ENCODE measurements around the gene NOMO2.
"Not testable (repeated sequence)": the region's sequence is repeated elsewhere in the genome, so short reads cannot be mapped to it uniquely, and the experiment has no call there.

NOMO2 gene, protein sequence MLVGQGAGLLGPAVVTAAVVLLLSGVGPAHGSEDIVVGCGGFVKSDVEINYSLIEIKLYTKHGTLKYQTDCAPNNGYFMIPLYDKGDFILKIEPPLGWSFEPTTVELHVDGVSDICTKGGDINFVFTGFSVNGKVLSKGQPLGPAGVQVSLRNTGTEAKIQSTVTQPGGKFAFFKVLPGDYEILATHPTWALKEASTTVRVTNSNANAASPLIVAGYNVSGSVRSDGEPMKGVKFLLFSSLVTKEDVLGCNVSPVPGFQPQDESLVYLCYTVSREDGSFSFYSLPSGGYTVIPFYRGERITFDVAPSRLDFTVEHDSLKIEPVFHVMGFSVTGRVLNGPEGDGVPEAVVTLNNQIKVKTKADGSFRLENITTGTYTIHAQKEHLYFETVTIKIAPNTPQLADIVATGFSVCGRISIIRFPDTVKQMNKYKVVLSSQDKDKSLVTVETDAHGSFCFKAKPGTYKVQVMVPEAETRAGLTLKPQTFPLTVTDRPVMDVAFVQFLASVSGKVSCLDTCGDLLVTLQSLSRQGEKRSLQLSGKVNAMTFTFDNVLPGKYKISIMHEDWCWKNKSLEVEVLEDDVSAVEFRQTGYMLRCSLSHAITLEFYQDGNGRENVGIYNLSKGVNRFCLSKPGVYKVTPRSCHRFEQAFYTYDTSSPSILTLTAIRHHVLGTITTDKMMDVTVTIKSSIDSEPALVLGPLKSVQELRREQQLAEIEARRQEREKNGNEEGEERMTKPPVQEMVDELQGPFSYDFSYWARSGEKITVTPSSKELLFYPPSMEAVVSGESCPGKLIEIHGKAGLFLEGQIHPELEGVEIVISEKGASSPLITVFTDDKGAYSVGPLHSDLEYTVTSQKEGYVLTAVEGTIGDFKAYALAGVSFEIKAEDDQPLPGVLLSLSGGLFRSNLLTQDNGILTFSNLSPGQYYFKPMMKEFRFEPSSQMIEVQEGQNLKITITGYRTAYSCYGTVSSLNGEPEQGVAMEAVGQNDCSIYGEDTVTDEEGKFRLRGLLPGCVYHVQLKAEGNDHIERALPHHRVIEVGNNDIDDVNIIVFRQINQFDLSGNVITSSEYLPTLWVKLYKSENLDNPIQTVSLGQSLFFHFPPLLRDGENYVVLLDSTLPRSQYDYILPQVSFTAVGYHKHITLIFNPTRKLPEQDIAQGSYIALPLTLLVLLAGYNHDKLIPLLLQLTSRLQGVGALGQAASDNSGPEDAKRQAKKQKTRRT

DNA sequence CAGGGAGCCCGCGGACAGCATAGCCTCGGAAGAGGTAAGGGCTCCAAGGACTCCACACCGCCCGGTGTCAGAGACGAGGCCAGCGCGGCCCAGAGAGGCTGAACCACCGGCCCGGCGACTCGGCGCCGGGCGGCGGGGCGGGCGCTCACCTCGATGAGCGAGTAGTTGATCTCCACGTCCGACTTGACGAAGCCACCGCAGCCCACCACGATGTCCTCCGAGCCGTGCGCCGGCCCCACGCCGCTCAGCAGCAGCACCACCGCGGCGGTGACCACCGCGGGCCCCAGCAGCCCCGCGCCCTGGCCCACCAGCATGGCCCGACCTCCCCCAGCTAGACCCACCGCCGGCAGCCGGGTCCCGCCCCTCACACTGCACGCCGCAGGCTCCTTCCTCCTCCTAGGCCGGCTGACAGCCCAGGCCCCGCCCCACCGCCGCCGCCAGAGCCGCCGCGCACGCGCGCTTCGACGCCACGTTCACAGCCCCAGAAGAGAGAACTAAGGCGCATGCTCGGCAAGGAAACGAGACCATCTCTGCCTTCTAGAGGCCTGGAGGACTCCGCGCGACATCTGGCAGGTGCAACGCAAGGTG lies at the start of gene NOMO2:
Gene NOMO2 (minus strand): TSS at position 371 of the 588 bp plus-strand sequence. CDS start 57 bp downstream, at position 314.
- peak; percentile 99 for ATAC-seq
- H3K4me3 Mint-ChIP-seq = peak within 1 kb of the TSS; percentile 76
- not testable (repeated sequence) for H3K9me3 Mint-ChIP-seq, H3K27me3 Mint-ChIP-seq, H3K36me3 Mint-ChIP-seq, H3K27ac Mint-ChIP-seq, H3K4me1 Mint-ChIP-seq

DNA sequence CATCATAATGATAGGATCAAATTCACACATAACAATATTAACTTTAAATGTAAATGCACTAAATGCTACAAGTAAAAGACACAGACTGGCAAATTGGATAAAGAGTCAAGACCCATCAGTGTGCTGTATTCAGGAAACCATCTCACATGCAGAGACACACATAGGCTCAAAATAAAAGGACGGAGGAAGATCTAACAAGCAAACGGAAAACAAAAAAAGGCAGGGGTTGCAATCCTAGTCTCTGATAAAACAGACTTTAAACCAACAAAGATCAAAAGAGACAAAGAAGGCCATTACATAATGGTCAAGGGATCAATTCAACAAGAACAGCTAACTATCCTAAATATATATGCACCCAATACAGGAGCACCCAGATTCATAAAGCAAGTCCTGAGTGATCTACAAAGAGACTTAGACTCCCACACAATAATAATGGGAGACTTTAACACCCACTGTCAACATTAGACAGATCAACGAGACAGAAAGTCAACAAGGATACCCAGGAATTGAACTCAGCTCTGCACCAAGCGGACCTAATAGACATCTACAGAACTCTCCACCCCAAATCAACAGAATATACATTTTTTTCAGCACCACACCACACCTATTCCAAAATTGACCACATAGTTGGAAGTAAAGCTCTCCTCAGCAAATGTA lies 48.4 kb upstream of the NOMO2 start:
- H3K4me3 Mint-ChIP-seq, H3K27ac Mint-ChIP-seq, H3K36me3 Mint-ChIP-seq, H3K4me1 Mint-ChIP-seq, ATAC-seq, H3K9me3 Mint-ChIP-seq: not testable (repeated sequence)
- H3K27me3 Mint-ChIP-seq = peaks cover 12% of the 10 kb centered on the region

GRCh38 chr16:18608271-18608670 lies 46.4 kb upstream of the NOMO2 start:
- H3K36me3 Mint-ChIP-seq, H3K4me3 Mint-ChIP-seq, H3K27ac Mint-ChIP-seq, H3K4me1 Mint-ChIP-seq, H3K9me3 Mint-ChIP-seq, ATAC-seq: not testable (repeated sequence)
- H3K27me3 Mint-ChIP-seq = peaks cover 15% of the 10 kb centered on the region

DNA sequence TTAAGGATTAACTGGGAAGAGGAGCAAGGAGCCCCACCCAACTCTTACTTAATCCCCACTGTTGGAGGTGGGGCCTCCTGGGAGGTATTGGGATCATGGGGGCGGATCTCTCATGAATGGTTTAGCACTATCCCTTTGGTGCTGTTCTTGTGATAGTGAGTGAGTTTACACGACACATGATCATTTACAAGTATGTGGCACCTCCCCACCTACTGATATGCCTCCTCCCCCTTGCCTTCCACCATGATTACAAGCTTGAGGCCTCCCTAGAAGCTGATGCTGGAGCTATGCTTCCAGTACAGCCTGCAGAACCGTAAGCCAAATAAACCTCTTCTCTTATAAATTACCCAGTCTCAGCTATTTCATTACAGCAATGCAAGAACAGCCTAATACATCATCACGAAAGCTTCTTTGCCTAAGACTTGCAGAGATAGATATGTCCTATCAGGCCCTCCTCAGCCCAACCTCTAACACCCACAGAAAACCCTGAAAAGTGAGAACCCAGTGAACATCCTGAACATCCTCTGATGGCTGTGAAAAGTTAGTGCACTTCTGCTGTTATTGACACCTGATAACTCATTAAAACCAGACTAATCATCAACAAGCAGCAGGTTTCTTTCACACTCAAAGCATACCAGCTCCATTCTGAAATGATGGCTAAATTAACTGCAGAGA lies 41.8 kb upstream of the NOMO2 start:
- ATAC-seq, H3K9me3 Mint-ChIP-seq, H3K4me3 Mint-ChIP-seq, H3K27me3 Mint-ChIP-seq, H3K4me1 Mint-ChIP-seq, H3K27ac Mint-ChIP-seq, H3K36me3 Mint-ChIP-seq: not testable (repeated sequence)

DNA sequence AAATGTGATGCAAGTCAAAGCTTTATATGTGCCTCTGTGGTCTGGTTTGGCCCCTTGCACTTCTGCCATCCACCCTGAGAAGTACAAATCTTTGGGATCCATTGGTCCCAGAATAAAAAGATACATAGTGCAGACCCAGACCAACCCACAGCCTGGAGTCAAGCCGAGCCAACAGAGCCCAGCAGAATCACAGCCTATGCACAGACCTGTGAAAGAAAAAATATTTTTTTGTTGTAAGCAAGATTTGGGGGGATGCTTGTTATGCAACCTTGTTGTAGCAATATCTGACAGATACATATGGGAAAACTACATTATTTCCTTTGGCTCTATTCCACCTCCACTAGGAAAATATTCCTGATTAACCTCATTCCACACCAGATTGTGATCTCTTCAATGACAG lies 36.7 kb upstream of the NOMO2 start:
- H3K4me1 Mint-ChIP-seq, H3K27ac Mint-ChIP-seq, H3K36me3 Mint-ChIP-seq, H3K9me3 Mint-ChIP-seq, H3K27me3 Mint-ChIP-seq, ATAC-seq, H3K4me3 Mint-ChIP-seq: not testable (repeated sequence)

GRCh38 chr16:18597734-18598133 lies 35.8 kb upstream of the NOMO2 start:
- not testable (repeated sequence) for H3K9me3 Mint-ChIP-seq, ATAC-seq, H3K4me3 Mint-ChIP-seq, H3K36me3 Mint-ChIP-seq, H3K27me3 Mint-ChIP-seq, H3K27ac Mint-ChIP-seq
- peaks cover 13% of the 10 kb centered on the region for H3K4me1 Mint-ChIP-seq

DNA sequence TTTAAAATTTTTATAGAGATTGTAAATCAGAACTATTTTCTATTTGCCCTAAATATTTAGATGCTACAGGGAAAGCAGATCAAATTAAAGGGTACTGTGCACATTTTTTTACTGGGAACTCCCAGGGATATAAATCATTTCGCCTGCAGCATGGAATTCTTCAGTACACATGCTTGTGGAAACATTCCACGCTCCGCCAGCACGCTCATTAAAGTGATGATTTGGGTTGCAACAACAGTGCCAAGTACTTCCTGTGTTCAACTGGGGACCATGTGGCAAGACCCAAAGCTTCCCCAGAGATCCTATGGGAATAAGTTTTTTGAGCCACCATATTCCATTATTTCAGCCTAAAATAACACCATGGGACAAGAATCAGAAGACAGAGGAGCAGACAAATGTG lies 35.4 kb upstream of the NOMO2 start:
- not testable (repeated sequence) for H3K27ac Mint-ChIP-seq, H3K4me3 Mint-ChIP-seq, H3K9me3 Mint-ChIP-seq, H3K36me3 Mint-ChIP-seq, ATAC-seq, H3K27me3 Mint-ChIP-seq
- H3K4me1 Mint-ChIP-seq = peaks cover 13% of the 10 kb centered on the region

GRCh38 chr16:18595796-18596195 lies 33.9 kb upstream of the NOMO2 start:
- not testable (repeated sequence) for H3K27me3 Mint-ChIP-seq, H3K4me3 Mint-ChIP-seq, H3K9me3 Mint-ChIP-seq, ATAC-seq, H3K36me3 Mint-ChIP-seq, H3K27ac Mint-ChIP-seq
- H3K4me1 Mint-ChIP-seq = peaks cover 13% of the 10 kb centered on the region

DNA sequence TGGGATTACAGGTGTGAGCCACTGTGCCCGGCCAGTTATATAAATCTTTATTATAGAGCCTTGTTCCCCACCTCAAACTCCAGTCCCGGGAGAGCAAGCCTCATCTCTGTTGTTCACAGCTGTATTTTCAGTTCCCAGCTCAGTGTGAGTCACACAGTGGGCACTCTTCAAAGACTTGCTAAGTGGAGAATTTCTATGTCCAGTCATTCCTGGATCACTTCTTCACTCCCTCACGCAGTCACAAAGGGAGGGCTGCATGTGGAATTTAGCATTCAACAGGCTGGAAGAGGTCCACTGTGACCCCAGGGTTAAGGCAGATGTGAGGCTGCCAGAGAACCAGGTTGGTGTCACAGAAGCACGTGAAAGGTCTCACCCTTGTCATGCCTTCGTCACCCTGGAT lies 33.0 kb upstream of the NOMO2 start:
- not testable (repeated sequence) for H3K27me3 Mint-ChIP-seq, H3K4me3 Mint-ChIP-seq, H3K9me3 Mint-ChIP-seq, H3K27ac Mint-ChIP-seq, H3K36me3 Mint-ChIP-seq
- peaks cover 13% of the 10 kb centered on the region for H3K4me1 Mint-ChIP-seq
- ATAC-seq = peak; percentile 83

DNA sequence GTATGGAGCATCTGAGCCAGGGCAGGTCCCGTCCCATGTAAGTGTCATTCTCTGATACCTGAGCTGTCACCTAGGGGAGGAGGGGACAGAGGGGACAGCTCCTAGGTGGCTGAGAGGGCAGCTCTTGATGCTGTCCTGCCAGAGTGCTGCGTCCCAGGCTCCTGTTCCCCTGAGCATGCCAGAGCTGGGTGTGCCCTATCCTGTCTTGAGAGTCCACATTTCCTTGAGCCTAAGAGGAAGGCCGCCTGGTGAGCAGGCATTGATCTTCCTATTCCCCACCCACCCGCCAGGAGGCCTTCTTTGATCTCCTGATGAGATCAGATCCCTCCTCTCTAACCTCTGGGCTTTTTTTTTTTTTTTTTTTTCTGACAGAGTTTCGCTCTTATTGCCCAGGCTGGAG lies 32.0 kb upstream of the NOMO2 start:
- ATAC-seq, H3K27me3 Mint-ChIP-seq, H3K27ac Mint-ChIP-seq, H3K4me3 Mint-ChIP-seq, H3K9me3 Mint-ChIP-seq, H3K36me3 Mint-ChIP-seq: not testable (repeated sequence)
- H3K4me1 Mint-ChIP-seq = peaks cover 13% of the 10 kb centered on the region

DNA sequence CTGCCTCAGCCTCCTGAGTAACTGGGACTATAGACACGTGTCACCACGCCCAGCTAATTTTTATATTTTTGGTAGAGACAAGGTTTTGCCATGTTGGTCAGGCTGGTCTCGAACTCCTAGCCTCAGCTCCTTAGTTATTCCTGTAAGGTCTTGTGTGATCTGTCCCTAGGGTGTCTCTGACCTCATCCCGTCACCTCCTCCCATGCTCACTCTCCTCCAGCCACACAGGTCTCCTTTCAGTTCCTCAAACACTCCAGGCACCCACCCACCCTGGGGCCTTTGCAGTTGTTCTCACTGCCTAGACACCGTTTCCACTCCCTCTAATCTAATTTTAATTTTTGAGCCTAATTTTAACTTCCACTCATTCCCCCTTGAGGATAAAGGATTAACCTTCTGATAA lies 31.1 kb upstream of the NOMO2 start:
- ATAC-seq = peak; percentile 86
- not testable (repeated sequence) for H3K36me3 Mint-ChIP-seq, H3K27ac Mint-ChIP-seq, H3K4me3 Mint-ChIP-seq, H3K27me3 Mint-ChIP-seq, H3K9me3 Mint-ChIP-seq
- H3K4me1 Mint-ChIP-seq = peaks cover 13% of the 10 kb centered on the region

DNA sequence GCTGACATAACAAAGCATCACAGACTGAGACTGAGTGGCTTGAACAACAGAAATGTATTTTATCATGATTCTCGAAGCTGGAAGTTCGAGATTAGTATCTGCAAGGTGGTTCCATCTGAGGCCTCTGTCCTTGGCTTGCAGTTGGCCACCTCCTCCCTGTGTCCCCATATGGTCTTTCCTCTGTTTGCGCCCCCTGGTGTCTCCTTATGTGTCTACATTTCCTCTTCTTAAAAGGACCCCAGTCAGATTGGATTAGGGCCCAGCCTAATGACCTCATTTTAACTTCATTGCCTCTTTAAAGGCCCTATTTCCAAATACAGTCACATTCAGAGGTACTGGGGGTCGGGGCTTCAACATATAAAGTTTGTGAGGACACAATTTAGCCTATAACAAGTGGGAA lies 30.0 kb upstream of the NOMO2 start:
- not testable (repeated sequence) for H3K9me3 Mint-ChIP-seq, H3K27ac Mint-ChIP-seq
- H3K4me1 Mint-ChIP-seq = peaks cover 13% of the 10 kb centered on the region

GRCh38 chr16:18591441-18591840 lies 29.5 kb upstream of the NOMO2 start:
- not testable (repeated sequence) for H3K36me3 Mint-ChIP-seq, H3K4me3 Mint-ChIP-seq, H3K27me3 Mint-ChIP-seq, H3K27ac Mint-ChIP-seq, H3K9me3 Mint-ChIP-seq, ATAC-seq
- H3K4me1 Mint-ChIP-seq = peaks cover 13% of the 10 kb centered on the region

More for the DNA sequence above, 30.0 kb upstream of the NOMO2 start:
- H3K36me3 Mint-ChIP-seq, H3K27me3 Mint-ChIP-seq, ATAC-seq, H3K4me3 Mint-ChIP-seq: not testable (repeated sequence)

GRCh38 chr16:18589806-18590205 lies 27.9 kb upstream of the NOMO2 start:
- not testable (repeated sequence) for H3K9me3 Mint-ChIP-seq, H3K27me3 Mint-ChIP-seq, H3K27ac Mint-ChIP-seq, H3K36me3 Mint-ChIP-seq, H3K4me3 Mint-ChIP-seq, ATAC-seq
- peaks cover 13% of the 10 kb centered on the region for H3K4me1 Mint-ChIP-seq

Measured in stimulated activated memory B cell treated with anti-CD40 and anti-IgM and Interleukin-4, amounts not matched to agents 10 μg/mL and 1 μg/mL and 100 μg/mL, for 72 hours (primary cell).